ENCODE data around the gene TCP1.

GRCh38 chr6:159809149-159809548, 19.7 kb upstream of the TCP1 start:
- TF ChIP-seq ZNF274 (IDR thresholded peaks at IDR 0.05; ENCODE audit: low read depth, low read length), result no peak
- TF ChIP-seq YY1 (IDR thresholded peaks at IDR 0.05; ENCODE audit: insufficient read depth, insufficient read length), result no peak
